Mesenchymal stem cell (in vitro differentiated cells and primary cell): ENCODE data around the gene WWOX.

Source experiments
- DNase-seq: peaks from one replicate; pipeline ENCODE4 v3.0.0-alpha.2; 2013
- H2AFZ ChIP-seq: one replicate; pipeline ENCODE4 v1.6.1; 2013; ENCODE audit warnings: low read depth, mild to moderate bottlenecking, control low read depth, inconsistent platforms, low read length, moderate library complexity
- H2AK5ac ChIP-seq: 2 replicates; pipeline ENCODE4 v1.6.1; 2013; ENCODE audit warnings: low read length, moderate library complexity, mild to moderate bottlenecking, inconsistent platforms; ENCODE audit not compliant: severe bottlenecking
- H2BK120ac ChIP-seq: one replicate; pipeline ENCODE4 v1.6.1; 2013; ENCODE audit warnings: low read depth, mild to moderate bottlenecking, inconsistent platforms, low read length, moderate library complexity
- H2BK12ac ChIP-seq, 2 experiments: one replicate each; pipeline ENCODE4 v1.6.1; 2013; ENCODE audit warnings: inconsistent platforms in 2 of 2, low read length in 2 of 2, mild to moderate bottlenecking in 2 of 2, moderate library complexity in 2 of 2, control low read depth in 1 of 2
- H2BK15ac ChIP-seq: one replicate; pipeline ENCODE4 v1.6.1; 2013; ENCODE audit warnings: mild to moderate bottlenecking, low read depth, inconsistent platforms; ENCODE audit not compliant: poor library complexity, severe bottlenecking
- H2BK5ac ChIP-seq: 2 replicates; pipeline ENCODE4 v1.6.1; 2013; ENCODE audit warnings: low read depth, mild to moderate bottlenecking, low read length, control low read depth, inconsistent platforms; ENCODE audit not compliant: poor library complexity, severe bottlenecking
- H3K14ac ChIP-seq, 2 experiments: one replicate each; pipeline ENCODE4 v1.6.1; 2013; ENCODE audit warnings: inconsistent platforms in 2 of 2, low read length in 2 of 2, control low read depth in 1 of 2, mild to moderate bottlenecking in 1 of 2, moderate library complexity in 1 of 2
- H3K18ac ChIP-seq, 2 experiments: one replicate each; pipeline ENCODE4 v1.6.1; 2013; ENCODE audit warnings: inconsistent platforms in 2 of 2, low read length in 2 of 2, control low read depth in 1 of 2, low read depth in 1 of 2, mild to moderate bottlenecking in 1 of 2
- H3K23ac ChIP-seq, 2 experiments: one replicate each; pipeline ENCODE4 v1.6.1; 2013; ENCODE audit warnings: inconsistent platforms in 2 of 2, low read length in 2 of 2, mild to moderate bottlenecking in 2 of 2, moderate library complexity in 2 of 2, control low read depth in 1 of 2
- H3K27ac ChIP-seq: 2 replicates; pipeline ENCODE4 v1.5.1; 2013; ENCODE audit warnings: mild to moderate bottlenecking, moderate library complexity, low read length, control low read depth, inconsistent platforms; ENCODE audit not compliant: poor library complexity, severe bottlenecking
- H3K27me3 ChIP-seq, 2 experiments: 2 replicates each; pipeline versions ENCODE4 v1.6.1 to v1.7.0; 2013; ENCODE audit warnings: low read length in 2 of 2, mild to moderate bottlenecking in 2 of 2, moderate library complexity in 2 of 2, control low read depth in 1 of 2, inconsistent platforms in 1 of 2; ENCODE audit not compliant: control insufficient read depth in 1 of 2, insufficient read depth in 1 of 2
- H3K36me3 ChIP-seq, 2 experiments: 2 replicates each; pipeline versions ENCODE4 v1.6.1 to v1.7.0; 2013; ENCODE audit warnings: low read length in 2 of 2, control low read depth in 1 of 2, inconsistent platforms in 1 of 2, low read depth in 1 of 2, mild to moderate bottlenecking in 1 of 2; ENCODE audit not compliant: insufficient read depth in 2 of 2, control insufficient read depth in 1 of 2
- H3K4ac ChIP-seq, 2 experiments: one replicate each; pipeline ENCODE4 v1.6.1; 2013; ENCODE audit warnings: inconsistent platforms in 2 of 2, low read length in 2 of 2, mild to moderate bottlenecking in 2 of 2, moderate library complexity in 2 of 2, control low read depth in 1 of 2, low read depth in 1 of 2
- H3K4me1 ChIP-seq: 2 replicates; pipeline ENCODE4 v1.6.1; 2013; ENCODE audit warnings: low read depth, low read length, control low read depth; ENCODE audit not compliant: control insufficient read depth, insufficient read depth
- H3K4me2 ChIP-seq: 2 replicates; pipeline ENCODE4 v1.6.1; 2013; ENCODE audit warnings: low read length, mild to moderate bottlenecking, inconsistent platforms; ENCODE audit not compliant: poor library complexity, severe bottlenecking
- H3K4me3 ChIP-seq, 2 experiments: 2 replicates each; pipeline versions ENCODE4 v1.5.1 to v1.7.0; 2013; ENCODE audit warnings: low read length in 2 of 2, mild to moderate bottlenecking in 2 of 2, control low read depth in 1 of 2, low read depth in 1 of 2; ENCODE audit not compliant: insufficient read depth in 1 of 2
- H3K79me1 ChIP-seq: replicated peaks from 2 replicates; pipeline ENCODE4 v1.6.1; 2013; ENCODE audit warnings: mild to moderate bottlenecking, control low read depth, low read length, inconsistent platforms; ENCODE audit not compliant: poor library complexity, severe bottlenecking
- H3K9ac ChIP-seq: 2 replicates; pipeline ENCODE4 v1.7.0; 2013; ENCODE audit warnings: mild to moderate bottlenecking, low read length, moderate library complexity
- H3K9me3 ChIP-seq: 2 replicates; pipeline ENCODE4 v1.7.0; 2013; ENCODE audit warnings: mild to moderate bottlenecking, low read length; ENCODE audit not compliant: control insufficient read depth
- H4K8ac ChIP-seq: one replicate; pipeline ENCODE4 v1.6.1; 2013; ENCODE audit warnings: inconsistent platforms, mild to moderate bottlenecking, low read length, moderate library complexity
- H4K91ac ChIP-seq: one replicate; pipeline ENCODE4 v1.6.1; 2013; ENCODE audit warnings: mild to moderate bottlenecking, low read length, inconsistent platforms
- WGBS: methylation state at CpG from one replicate; pipeline ENCODE4 v1.1.7; 2013; ENCODE audit warnings: mixed read lengths; 5-methylcytosine and 5-hydroxymethylcytosine counted together

Gene WWOX

DNA sequence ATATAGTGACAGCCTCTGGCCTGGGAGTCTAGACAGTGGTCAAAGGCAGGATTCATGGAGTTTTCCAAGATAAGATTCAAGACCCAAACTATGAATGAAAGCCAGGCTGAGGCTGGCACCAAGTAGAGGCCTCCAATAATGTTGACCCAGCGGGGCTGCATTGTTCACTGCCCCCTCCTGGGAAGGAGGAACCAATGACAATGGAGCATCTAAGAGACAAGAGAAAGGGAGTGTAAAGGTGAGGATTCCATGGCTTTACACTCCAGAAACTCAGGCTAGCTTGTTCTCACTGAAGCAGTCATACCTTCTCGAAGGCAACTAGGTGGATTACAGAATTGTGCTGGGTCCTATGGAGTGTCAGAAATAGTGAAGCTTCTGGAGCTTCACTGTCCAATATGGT is 380.3 kb downstream of the WWOX start:
- no peak overlapping the region for H2BK5ac ChIP-seq
- no peak overlapping the region for H3K27ac ChIP-seq
- H2AK5ac ChIP-seq, result no peak overlapping the region
- H2BK12ac ChIP-seq, result no peak overlapping the region
- no peaks in the 10 kb centered on the region for H3K27me3 ChIP-seq
- no peak overlapping the region for H3K9ac ChIP-seq
- no peak overlapping the region for H4K8ac ChIP-seq
- no peak overlapping the region for H4K91ac ChIP-seq
- no peak overlapping the region for H2AFZ ChIP-seq
- H3K9me3 ChIP-seq, result no peaks in the 10 kb centered on the region
- no peak overlapping the region for H3K14ac ChIP-seq
- no peak overlapping the region for H3K18ac ChIP-seq
- H3K4ac ChIP-seq, result no peak overlapping the region
- H3K4me1 ChIP-seq, result no peaks in the 10 kb centered on the region
- no peaks in the 10 kb centered on the region for H3K36me3 ChIP-seq
- H2BK15ac ChIP-seq, result no peak overlapping the region
- 86% methylated on average over 2 of the region's 2 CpGs for WGBS
- no peak overlapping the region for H3K23ac ChIP-seq
- H3K4me2 ChIP-seq, result no peak overlapping the region
- H3K79me1 ChIP-seq, result no peaks in the 10 kb centered on the region
- no peak overlapping the region for H3K4me3 ChIP-seq
- no peak overlapping the region for H2BK120ac ChIP-seq
- no peak for DNase-seq

- no peak overlapping the region for H2AFZ ChIP-seq
- no peak overlapping the region for H2BK15ac ChIP-seq
- no CpG with 5 or more reads among the region's 2 CpGs for WGBS
- no peak overlapping the region for H2BK12ac ChIP-seq
- H3K27ac ChIP-seq, result no peak overlapping the region
- no peak overlapping the region for H3K4ac ChIP-seq
- DNase-seq, result no peak
- no peak overlapping the region for H2BK120ac ChIP-seq
- no peaks in the 10 kb centered on the region for H3K4me1 ChIP-seq
- no peak overlapping the region for H3K4me2 ChIP-seq
- H2AK5ac ChIP-seq, result no peak overlapping the region
- no peak overlapping the region for H3K9ac ChIP-seq
- H3K36me3 ChIP-seq, result no peaks in the 10 kb centered on the region
- H3K18ac ChIP-seq, result no peak overlapping the region
- H3K79me1 ChIP-seq, result no peaks in the 10 kb centered on the region
- no peak overlapping the region for H3K14ac ChIP-seq
- H3K23ac ChIP-seq, result no peak overlapping the region
- H3K9me3 ChIP-seq, result no peaks in the 10 kb centered on the region
- no peaks in the 10 kb centered on the region for H3K27me3 ChIP-seq
- no peak overlapping the region for H2BK5ac ChIP-seq
- H3K4me3 ChIP-seq, result no peak overlapping the region
- H4K91ac ChIP-seq, result no peak overlapping the region
- H4K8ac ChIP-seq, result no peak overlapping the region
These were observed 381.1 kb downstream of the WWOX start for GRCh38 chr16:78480588-78480987.

DNA sequence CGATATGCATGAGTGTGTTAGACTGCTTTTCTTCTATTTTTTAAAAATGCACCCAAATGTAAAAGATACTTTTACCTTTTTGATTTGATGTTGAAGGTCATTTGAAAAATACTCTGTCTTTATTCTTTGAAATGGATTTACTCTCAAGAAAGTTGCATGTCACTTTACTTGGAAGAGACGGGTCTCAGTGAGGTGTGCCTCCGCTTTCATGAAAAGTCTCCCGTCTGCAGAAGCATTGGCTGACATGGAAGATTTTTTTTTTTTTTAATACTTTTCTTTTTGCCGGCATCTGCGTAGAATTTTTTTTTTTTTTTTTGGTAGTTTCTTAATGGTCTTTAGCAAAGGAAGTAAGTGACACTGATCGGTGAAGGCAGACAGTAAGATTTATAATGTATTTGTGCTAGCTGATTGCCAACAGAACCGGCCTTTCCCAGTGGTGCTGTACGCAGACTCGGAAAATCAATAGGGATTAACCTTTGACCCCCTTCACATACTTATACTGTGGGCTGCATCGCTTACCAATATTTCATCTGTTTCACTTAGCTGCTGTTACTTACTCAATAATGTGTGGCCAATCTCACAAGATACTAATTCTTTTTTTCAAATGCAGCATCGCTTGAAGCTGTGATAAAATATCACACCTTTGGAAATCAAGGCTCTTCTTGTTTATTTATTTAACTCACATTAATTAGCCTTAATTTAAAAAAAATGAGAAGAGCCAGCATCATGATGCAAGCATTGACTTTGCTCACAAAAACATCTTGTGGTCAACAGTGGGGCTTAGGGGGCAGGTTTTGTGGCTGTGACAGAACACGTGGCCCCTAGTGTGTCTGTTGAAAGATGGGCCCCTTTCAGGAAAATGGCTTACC is 383.9 kb downstream of the WWOX start:
- Histone ChIP-seq H3K36me3 (no peaks in the 10 kb centered on the region), H3K27me3 (no peaks in the 10 kb centered on the region), H3K4me1 (no peaks in the 10 kb centered on the region), H3K4me3 (no peak overlapping the region), H3K14ac (no peak overlapping the region), H4K8ac (no peak overlapping the region), H3K79me1 (no peaks in the 10 kb centered on the region), H2AK5ac (no peak overlapping the region), H2BK5ac (no peak overlapping the region), H2BK120ac (no peak overlapping the region), H3K9me3 (no peaks in the 10 kb centered on the region), H2BK15ac (no peak overlapping the region), H3K9ac (no peak overlapping the region), H3K23ac (no peak overlapping the region), H3K4ac (no peak overlapping the region), H4K91ac (no peak overlapping the region), H3K18ac (no peak overlapping the region), H3K27ac (no peak overlapping the region), H3K4me2 (no peak overlapping the region), H2AFZ (no peak overlapping the region), H2BK12ac (no peak overlapping the region)
- no peak for DNase-seq
- WGBS, result 48% methylated on average over 11 of the region's 13 CpGs

GRCh38 chr16:78484509-78485058 is 385.1 kb downstream of the WWOX start:
- Histone ChIP-seq H2BK120ac (no peak overlapping the region), H2BK5ac (no peak overlapping the region), H3K4me3 (no peak overlapping the region), H3K79me1 (no peaks in the 10 kb centered on the region), H4K91ac (peak overlapping the region; percentile 20), H3K23ac (no peak overlapping the region), H3K4me2 (no peak overlapping the region), H2AFZ (no peak overlapping the region), H3K4me1 (no peaks in the 10 kb centered on the region), H3K4ac (no peak overlapping the region), H3K18ac (no peak overlapping the region), H2AK5ac (no peak overlapping the region), H2BK12ac (no peak overlapping the region), H3K9me3 (no peaks in the 10 kb centered on the region), H4K8ac (no peak overlapping the region), H3K9ac (no peak overlapping the region), H3K36me3 (no peaks in the 10 kb centered on the region), H3K14ac (no peak overlapping the region), H3K27ac (no peak overlapping the region), H3K27me3 (no peaks in the 10 kb centered on the region), H2BK15ac (no peak overlapping the region)
- 98% methylated on average over 5 of the region's 9 CpGs for WGBS
- DNase-seq, result no peak
